RWPE2 (cell line): ENCODE results near the gene MPV17L2.
A peak's percentile ranks its signal among the peaks of the same experiment; 100 is the strongest.

Experiments used
- ATAC-seq: fragments of 200-7000 bp; cut with Tn5 transposase; 3 replicates; pipeline ENCODE4 v1.9.1; 2021; ENCODE audit warnings: low read depth
- DNase-seq: peaks from one replicate; pipeline ENCODE4 v3.0.0-alpha.2; 2020; ENCODE audit warnings: low spot score
- H3K27ac ChIP-seq: fragments of 450-650 bp; 2 replicates; pipeline ENCODE4 v1.5.1; 2017; ENCODE audit warnings: mild to moderate bottlenecking; ENCODE audit not compliant: poor library complexity, severe bottlenecking
- H3K27me3 ChIP-seq: fragments of 250-450 bp; sonication (Bioruptor Pico); 2 replicates; pipeline ENCODE4 v1.5.1; 2021; ENCODE audit warnings: mild to moderate bottlenecking, moderate library complexity; ENCODE audit not compliant: insufficient read depth, poor library complexity, severe bottlenecking
- H3K36me3 ChIP-seq: fragments of 250-450 bp; sonication (Bioruptor Pico); 2 replicates; pipeline ENCODE4 v1.5.1; 2020; ENCODE audit warnings: low read depth, mild to moderate bottlenecking, moderate library complexity
- H3K4me1 ChIP-seq: fragments of 250-450 bp; sonication (Bioruptor Pico); 2 replicates; pipeline ENCODE4 v1.5.1; 2021; ENCODE audit warnings: mild to moderate bottlenecking, moderate library complexity; ENCODE audit not compliant: insufficient read depth, poor library complexity, severe bottlenecking
- H3K4me3 ChIP-seq: fragments of 250-450 bp; sonication (Bioruptor Pico); 2 replicates; pipeline ENCODE4 v1.5.1; 2021; ENCODE audit warnings: mild to moderate bottlenecking, moderate library complexity; ENCODE audit not compliant: severe bottlenecking
- H3K9me3 ChIP-seq: fragments of 250-450 bp; sonication (Bioruptor Pico); 2 replicates; pipeline ENCODE4 v1.5.1; 2021; ENCODE audit warnings: mild to moderate bottlenecking, moderate library complexity; ENCODE audit not compliant: severe bottlenecking
- TF ChIP-seq, protein P1 (sequence below): fragments of 450-650 bp; IDR thresholded peaks from one replicate; pipeline ENCODE4 v1.5.1; 2017; ENCODE audit warnings: mild to moderate bottlenecking, moderate library complexity; ENCODE audit not compliant: poor library complexity, severe bottlenecking

MPV17L2 gene

GRCh38 chr19:18224525-18225354, 31.7 kb downstream of the MPV17L2 start:
- H3K4me3 ChIP-seq, result peak overlapping the region; percentile 30
- H3K36me3 ChIP-seq, result no peaks in the 10 kb centered on the region
- H3K27me3 ChIP-seq, result peaks cover 14% of the 10 kb centered on the region
- peak; percentile 98 for ATAC-seq
- TF ChIP-seq, protein P1, sequence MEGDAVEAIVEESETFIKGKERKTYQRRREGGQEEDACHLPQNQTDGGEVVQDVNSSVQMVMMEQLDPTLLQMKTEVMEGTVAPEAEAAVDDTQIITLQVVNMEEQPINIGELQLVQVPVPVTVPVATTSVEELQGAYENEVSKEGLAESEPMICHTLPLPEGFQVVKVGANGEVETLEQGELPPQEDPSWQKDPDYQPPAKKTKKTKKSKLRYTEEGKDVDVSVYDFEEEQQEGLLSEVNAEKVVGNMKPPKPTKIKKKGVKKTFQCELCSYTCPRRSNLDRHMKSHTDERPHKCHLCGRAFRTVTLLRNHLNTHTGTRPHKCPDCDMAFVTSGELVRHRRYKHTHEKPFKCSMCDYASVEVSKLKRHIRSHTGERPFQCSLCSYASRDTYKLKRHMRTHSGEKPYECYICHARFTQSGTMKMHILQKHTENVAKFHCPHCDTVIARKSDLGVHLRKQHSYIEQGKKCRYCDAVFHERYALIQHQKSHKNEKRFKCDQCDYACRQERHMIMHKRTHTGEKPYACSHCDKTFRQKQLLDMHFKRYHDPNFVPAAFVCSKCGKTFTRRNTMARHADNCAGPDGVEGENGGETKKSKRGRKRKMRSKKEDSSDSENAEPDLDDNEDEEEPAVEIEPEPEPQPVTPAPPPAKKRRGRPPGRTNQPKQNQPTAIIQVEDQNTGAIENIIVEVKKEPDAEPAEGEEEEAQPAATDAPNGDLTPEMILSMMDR, result no peak
- H3K9me3 ChIP-seq, result no peaks in the 10 kb centered on the region
- peak; percentile 99 for DNase-seq
- no peaks in the 10 kb centered on the region for H3K4me1 ChIP-seq
- no peak overlapping the region for H3K27ac ChIP-seq

DNA sequence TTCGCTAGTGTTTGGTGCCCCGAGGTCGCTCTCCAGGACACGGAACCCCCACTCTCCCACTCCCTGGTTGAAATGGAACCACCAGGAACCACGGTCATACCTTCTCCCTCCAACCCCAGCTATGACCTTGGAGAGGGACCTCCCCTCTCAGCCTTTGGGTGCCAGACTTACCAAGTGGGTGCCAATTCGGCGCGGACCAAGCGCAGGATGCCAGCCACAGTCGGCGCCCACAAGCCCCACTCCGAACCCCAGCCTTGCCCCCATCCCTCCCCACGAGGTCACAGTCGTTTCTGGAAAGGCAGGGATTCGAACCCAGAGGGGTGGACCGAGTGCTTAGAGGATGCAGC, 32.3 kb downstream of the MPV17L2 start:
- no peak for ATAC-seq
- H3K4me1 ChIP-seq, result no peaks in the 10 kb centered on the region
- no peak overlapping the region for H3K27ac ChIP-seq
- no peak overlapping the region for H3K4me3 ChIP-seq
- DNase-seq, result no peak
- peaks cover 14% of the 10 kb centered on the region for H3K27me3 ChIP-seq
- TF ChIP-seq, protein P1, result no peak
- no peaks in the 10 kb centered on the region for H3K36me3 ChIP-seq
- no peaks in the 10 kb centered on the region for H3K9me3 ChIP-seq

DNA sequence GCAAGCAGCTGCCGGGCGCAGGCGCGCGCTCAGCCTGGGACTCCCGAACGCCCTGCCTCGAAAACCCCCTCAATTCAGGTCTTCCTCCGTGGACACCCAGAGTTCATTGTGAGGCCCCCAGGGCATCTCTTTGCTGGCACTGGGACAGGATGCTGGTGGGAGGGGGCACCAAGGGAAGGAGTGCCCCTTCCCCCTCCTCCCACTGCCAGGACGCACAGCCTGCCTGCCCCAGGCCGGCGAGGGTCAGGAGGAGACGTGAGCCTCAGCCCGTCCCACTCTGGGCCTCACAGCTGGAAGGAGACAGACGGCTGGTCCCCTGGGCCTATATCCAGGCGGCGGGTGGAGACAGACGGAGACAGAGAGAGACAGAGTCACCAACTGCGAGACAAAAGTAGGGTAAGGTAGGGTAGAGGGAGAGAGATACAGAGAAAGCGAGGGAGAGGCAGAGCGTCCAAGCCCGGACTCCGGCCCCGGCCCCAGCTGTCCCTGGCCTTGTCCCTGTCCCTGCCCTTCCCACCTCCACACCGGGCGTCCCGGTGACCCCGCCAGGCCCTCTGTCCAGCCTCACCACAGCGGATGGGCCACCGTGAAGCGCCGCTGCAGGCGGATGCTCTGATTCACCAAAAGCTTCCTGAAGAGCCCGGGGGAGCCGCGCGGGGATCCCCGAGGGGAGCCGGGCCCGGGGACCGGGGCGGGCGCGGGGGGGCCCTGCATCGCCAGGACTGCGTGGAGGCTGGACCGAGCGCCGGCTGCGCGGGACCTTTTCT, 32.9 kb downstream of the MPV17L2 start, which contains the start of gene PDE4C:
PDE4C (minus strand) TSS at position 737 of the 767 bp plus-strand sequence; CDS start at position 714, 23 bp downstream.
- Histone ChIP-seq H3K36me3 (no peaks in the 10 kb centered on the region), H3K27ac (no peak within 1 kb of the TSS), H3K9me3 (no peaks in the 10 kb centered on the region), H3K27me3 (peaks cover 14% of the 10 kb centered on the region), H3K4me3 (no peak within 1 kb of the TSS), H3K4me1 (no peaks in the 10 kb centered on the region)
- DNase-seq (no peak), ATAC-seq (no peak)
- TF ChIP-seq, protein P1, result no peak

DNA sequence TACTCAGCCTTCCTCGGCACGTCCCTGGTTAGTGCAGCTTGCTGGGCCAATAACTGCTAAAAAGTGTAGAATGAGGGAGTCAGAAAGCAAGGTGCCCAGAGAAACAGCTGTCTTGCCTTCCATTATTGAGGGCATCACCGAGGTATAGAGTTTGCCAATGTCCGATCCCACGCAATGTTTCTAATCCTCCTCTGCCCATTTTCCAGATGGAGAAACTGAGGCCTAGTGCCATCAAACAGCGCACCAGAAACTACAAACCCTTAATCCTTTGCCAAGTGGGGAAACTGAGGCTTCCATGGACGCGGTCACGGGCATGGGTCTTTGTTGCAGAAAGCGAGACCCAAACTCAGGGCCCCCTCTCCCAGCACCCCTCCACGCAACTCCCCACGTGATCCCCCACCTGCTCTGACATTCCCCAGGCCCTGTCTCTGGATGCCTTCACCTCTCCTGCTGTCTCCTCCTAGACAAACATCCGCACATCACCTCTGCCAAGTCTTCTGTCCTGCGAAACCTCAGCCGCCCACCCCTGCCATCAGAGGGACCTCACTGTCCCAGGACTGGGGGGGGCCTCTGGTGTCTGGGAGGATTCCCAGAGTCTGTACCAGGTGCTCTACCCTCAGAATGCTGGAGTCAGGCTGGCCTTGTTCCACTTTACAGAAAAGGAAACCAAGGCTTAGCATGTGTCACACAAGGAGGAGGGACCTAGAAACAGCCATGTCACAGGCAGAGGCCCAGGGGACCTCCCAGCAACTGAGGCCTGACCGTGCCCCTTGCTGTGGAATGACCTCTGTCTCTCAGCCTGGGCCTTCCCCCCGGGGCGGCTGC, 34.1 kb downstream of the MPV17L2 start:
- TF ChIP-seq, protein P1, result no peak
- Histone ChIP-seq H3K27me3 (peaks cover 14% of the 10 kb centered on the region), H3K4me1 (no peaks in the 10 kb centered on the region), H3K27ac (no peak overlapping the region), H3K9me3 (no peaks in the 10 kb centered on the region), H3K4me3 (no peak overlapping the region), H3K36me3 (no peaks in the 10 kb centered on the region)
- no peak for ATAC-seq
- no peak for DNase-seq
